Measurements from ENCODE around the gene RERE.

RERE gene

DNA sequence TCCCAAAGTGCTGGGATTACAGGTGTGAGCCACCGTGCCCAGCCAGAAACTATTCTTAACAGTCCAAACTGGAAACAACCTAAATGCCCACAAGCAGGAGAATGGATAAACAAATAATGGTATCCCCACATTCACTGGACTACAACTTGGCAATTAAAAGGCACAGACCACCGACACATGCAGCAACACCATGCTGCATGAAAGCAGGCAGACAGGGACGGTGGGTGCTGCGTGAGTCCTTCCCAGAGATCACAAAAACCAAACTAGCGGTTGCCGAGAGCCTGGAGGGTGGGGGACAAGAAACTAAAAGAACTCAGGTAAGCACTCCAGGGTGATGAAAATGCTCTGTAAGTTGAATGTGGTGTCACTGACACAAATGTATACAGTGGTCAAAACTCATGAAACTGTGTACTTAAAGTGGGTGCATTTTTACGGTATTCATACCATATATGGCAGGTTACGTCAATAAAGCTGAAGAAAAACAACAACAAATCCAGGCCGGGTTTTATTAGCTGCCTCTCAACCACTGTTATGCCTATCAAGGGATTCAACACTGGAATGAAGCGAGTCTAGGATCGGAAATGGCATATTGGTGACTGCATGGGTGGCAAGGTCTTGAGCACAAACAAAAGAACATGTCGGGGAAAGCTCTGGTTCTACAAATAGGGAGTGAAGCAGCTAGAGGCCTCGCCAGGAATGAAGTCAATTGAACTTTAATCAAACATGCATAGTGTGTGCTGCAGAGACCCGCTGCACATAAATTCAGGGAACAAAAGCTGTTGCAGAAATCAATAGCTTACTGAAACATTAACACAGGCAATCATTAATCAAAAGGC, 447.2 kb downstream of the RERE start:
- DNase-seq: no peak

- DNase-seq: no peak
Observed at GRCh38 chr1:8368956-8369639, 448.3 kb downstream of the RERE start.

DNA sequence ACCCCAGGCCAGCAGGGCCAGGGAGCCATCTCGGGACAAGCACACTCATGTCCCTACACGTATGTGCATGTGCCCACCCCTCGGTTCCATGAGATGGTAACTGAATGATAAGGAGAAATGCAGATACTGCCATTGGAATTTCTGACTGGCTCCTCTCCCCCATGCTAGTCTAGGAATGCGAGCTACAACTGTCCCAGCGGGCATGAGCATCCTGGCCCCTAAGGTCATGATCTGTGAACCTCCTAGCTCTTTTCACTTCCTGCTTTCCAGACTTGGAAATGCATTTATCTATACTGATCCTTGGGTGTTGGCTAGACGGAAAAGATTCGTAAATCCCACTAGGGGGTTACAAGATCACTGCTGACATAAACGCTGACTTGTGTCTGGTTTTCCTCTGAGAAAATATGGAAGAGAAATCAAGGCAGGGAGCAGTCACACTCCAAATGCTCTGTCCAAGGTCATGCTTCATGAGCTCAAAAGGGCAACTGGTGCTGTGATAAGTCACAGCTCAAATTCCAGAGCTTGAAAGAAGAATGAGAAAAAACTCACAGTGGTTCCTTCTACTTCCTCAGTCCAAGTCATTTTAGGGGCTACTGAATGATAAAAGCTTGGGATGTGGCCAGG, 449.8 kb downstream of the RERE start:
- DNase-seq: no peak

GRCh38 chr1:8365661-8366362, 451.6 kb downstream of the RERE start:
- no peak for DNase-seq

GRCh38 chr1:8364528-8365442, 452.7 kb downstream of the RERE start:
- no peak for DNase-seq

DNA sequence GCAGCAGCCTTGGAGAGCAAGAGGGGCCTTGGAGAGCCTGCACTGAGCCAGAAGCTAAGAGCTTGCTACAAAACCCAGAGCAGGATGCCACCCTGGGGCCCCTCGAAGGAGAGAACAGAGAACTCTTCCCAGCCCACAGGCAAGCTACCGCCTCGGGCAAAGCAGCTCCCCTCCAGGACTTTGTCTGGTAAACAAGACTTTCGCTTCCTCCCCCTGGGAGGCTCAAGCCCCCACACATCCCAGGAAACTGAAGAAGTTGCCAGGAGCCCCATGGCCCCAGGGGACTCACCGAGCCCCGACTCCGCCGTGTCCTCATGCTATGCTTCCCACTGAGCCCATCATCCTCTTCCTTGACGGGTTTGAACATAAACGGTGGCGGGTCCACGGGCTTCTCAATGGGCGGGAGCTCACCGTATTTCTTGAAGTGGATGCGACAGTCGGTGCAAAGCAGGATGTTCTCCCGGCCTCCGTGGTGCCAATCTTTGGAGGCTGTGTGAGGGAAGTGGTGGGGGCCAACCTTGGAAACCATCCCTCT, 453.6 kb downstream of the RERE start:
- no peak for DNase-seq

DNA sequence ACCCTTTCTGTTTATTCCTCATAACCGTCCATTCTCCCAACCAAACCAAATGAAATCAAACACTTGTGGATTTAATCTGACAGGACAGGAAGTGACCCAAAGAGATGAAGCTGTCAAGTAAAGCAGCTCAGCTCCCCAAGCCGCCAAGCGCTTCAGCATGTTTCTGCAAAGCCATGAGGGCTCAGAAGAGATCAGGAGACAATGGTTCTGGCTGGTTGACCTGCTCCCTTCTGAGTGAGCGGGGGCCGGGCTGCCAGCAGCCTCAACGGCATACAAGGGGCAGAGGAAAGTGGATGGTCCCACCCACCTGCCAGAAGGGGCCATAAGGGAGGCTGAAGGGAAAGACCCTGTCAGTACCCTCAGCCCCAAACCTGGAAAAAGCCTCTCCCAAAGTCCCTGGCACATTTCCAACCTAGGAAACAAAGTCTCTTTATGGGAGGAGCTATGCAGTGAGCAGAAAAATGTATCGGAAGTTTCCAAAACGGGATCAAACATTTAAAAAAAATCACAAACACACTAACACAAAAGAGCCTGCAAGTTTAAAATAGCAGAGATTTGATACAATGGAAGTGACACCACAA, 454.2 kb downstream of the RERE start:
- DNase-seq: no peak

DNA sequence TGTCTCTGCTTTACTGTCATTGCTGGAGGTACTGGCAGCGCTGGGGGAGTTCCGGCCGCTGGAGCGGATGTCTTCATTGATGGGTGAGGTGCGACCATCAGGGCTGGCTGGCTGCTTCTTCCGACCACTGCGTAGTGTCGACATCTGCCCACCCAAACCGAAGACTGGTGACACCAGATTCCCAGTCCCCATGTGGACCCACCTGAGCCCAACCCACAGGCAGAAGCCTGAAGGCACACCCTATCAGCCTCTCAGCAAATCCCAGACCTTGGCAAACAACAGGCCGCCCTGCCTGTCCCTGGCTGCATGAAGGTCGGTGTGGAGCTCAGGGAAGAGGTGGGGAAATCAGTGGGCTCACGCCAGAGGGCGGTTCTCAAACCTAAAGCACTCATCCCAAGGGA, 454.7 kb downstream of the RERE start:
- no peak for DNase-seq

DNA sequence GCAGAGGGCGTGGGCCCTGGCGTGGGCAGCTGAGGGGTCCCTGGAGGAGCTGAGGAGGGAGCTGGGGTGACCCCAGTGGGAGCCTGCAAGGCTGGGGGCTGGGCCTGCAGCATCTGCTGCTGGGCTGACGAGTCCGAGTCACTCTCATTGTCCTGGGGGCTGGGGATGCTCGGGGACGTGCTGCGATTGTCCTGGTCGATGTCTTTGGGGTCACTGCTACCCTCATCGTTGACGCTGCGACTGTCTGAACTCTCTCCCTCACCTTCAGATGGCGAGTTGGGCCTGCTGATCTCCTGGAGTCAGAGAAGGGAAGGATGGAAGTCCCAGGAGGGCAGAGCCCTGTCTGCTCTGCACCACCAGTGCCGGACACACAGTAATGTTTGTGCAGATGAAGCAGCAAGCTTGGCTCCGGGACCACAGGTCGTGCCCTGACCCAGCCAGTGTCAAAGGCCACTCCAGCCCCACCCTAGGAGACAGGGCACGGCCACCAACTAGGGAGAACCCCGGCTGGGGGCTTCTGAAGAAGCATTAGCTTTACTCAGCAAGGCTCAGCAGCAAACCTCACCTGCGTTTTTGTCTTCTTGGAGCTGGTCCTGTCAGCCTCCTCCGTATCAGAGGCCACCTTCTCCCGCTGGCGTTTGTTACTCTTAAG, 456.1 kb downstream of the RERE start:
- no peak for DNase-seq

DNA sequence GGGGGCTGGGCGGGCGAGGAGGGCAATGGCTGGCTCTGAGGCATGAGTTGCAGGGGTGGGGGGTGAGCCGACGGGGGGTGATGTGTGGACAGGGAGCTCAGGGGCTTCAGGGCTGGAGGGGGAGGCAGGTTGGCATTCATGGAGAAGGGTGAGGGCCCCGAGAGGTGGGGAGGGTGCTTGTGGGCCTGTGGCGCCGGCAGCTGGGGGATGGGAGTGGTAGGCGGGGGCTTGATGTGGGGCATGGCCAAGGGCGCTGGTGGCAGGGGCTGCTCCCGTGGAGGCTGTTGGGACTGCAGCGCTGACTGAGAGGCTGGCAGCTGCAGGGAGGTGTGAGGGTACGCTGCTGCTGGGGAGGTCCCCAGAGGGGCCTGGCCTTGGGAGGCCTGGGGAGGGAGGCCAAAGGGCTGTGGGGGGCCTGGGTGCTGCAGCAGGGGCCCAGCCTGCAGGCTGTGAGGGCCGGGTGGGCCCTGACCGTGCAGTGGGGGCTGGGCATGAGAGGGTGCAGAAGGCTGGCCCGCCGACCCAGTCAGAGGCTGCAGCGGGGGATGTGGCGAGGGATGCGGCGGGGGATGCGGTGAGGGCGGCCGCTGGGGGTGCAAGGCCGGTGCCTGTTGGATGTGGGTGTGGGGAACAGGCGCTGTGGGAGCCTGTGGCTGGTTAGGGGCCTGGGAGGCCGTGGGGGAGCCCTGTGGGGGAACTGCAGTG, 456.8 kb downstream of the RERE start:
- no peak for DNase-seq

DNA sequence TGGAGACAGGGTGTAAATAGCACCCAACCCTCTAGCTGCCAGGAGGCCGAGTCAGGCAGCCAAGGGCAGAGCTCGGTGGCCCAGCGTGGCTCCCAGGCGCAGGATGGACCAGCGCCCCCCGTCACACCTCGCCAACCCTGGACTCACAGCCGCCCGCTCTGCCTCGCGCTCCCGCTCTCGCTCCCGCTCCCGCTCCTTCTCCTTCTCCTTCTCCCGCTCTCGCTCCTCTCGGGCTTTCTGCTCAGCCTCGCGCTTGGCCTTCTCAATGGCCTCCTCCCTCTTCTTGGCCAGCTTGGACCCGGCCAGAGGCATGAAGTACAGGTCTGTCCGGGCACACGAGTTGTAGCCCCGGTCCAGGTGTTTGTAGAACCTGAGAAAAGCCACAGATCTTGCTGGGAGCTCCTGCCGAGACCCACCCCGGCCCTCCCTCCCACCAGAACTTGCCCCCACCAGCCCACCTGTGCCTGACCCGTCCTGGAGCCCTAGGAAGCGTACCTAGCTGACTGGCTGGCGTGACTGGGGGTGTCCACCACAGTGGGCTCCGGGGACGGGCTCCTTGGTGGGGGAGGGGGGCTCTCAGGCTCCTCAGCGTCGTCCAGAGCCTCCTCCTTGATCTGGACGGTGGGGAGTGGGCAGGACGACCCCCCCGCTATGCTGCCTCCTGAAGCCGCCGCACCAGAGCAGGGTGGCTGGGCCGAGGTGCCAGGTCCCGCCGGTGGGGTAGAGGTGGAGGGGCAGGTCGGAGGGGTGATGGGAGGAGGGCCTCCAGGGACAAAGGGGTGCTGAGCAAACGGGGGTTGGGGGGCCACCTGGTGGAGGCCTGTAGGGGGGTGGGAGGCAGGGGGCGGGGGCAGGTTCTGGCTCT, 457.6 kb downstream of the RERE start:
- no peak for DNase-seq

DNA sequence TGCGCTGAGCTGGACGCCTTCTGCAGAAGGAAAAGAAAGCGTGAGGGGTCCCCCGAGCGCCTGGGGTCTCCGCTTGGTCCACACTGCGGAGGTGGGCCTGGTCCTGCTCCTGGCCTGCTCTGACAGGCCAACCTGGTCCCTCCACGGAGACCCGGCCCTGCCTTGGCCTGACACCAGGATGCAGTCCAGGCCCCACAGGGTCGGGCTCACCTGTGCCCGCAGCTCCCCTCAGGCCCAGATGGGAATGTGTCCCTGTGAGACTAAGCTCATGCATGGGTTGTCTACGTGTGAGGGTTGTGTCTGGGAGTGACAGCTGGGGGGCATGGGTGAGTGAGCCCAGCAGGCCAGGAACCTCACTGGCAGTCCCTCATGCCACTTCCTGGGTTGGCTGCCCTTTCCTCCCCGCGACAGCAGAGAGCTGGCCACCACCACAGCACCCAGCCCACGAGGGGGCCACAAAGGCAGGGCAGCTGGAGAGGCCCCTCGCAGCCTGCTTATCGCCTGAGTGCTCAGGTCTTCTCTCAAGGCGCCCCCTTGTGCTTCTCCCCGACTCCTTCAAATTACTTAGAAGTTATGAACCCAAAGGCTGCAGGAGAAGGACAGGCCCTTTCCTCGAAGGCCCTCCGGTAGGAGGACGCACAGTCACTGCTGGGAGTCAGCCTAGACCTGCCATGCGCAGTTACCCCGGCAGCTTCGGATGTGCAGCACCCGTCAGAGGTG, 458.4 kb downstream of the RERE start:
- no peak for DNase-seq

DNA sequence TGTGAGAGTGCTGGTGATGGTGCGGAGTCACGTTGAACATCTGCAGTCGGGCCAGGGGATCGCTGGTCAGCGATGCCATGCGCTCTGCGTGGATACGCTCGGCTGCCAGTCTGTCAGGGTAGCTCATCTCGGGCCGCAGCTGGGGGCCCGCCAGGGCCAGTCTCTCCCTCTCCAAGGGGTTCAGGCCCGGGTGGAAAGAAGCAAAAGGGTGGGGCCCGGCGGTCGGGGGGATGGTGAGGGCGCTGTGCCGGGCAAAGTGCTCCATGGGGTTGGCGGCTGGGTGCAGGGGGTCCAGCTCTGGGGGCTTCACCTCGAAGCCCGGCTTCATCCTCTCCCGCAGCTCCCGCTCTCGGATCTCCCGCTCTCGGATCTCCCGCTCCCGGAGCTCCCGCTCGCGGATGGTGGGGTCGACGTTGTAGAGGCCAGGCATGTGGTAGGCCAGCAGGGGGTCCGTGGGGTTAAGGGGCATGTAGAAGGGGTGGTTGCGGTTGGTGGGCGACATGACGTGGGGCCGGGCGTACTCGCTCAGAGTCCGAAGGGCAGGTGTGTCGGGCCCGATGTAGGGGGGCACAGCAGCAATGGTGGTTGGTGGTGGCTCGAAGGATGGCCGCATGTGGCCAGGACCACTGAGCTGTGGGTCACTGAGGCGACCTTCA, 459.1 kb downstream of the RERE start:
- DNase-seq: no peak

GRCh38 chr1:8357329-8358101, 459.9 kb downstream of the RERE start:
- DNase-seq: no peak

- DNase-seq: no peak
Observed at GRCh38 chr1:8356256-8357209, 460.9 kb downstream of the RERE start.

Data from stimulated activated CD4-positive, alpha-beta T cell treated with anti-CD3 and anti-CD28 coated beads, Interleukin-1b, Interleukin-23, amount 100 ng/mL, for 48 hours (primary cell).